NT2/D1 (cell line): ENCODE results near the gene HYPK.
"Not testable (repeated sequence)": the region's sequence is repeated elsewhere in the genome, so short reads cannot be mapped to it uniquely, and the experiment has no call there.

Experiments
- DNase-seq: peaks from one replicate; pipeline ENCODE4 v3.0.0-alpha.2; 2011; ENCODE audit warnings: low read depth, low spot score
- H3K27me3 ChIP-seq: 2 replicates; pipeline ENCODE4 v1.6.0; 2011; ENCODE audit warnings: mild to moderate bottlenecking; ENCODE audit not compliant: insufficient read length, insufficient read depth
- H3K36me3 ChIP-seq: 2 replicates; pipeline ENCODE4 v1.6.1; 2011; ENCODE audit warnings: mild to moderate bottlenecking, low read length, mixed read lengths; ENCODE audit not compliant: insufficient read depth, insufficient read length
- H3K4me1 ChIP-seq: 2 replicates; pipeline ENCODE4 v1.5.1; 2011; ENCODE audit not compliant: insufficient read depth, insufficient read length
- H3K4me3 ChIP-seq: 2 replicates; pipeline ENCODE4 v1.5.1; 2011; ENCODE audit warnings: low read depth; ENCODE audit not compliant: insufficient read length
- H3K9ac ChIP-seq: 2 replicates; pipeline ENCODE4 v1.6.0; 2011; ENCODE audit warnings: low read depth; ENCODE audit not compliant: insufficient read length
- H3K9me3 ChIP-seq: 2 replicates; pipeline ENCODE4 v1.5.1; 2011; ENCODE audit warnings: mild to moderate bottlenecking, low read length; ENCODE audit not compliant: insufficient read depth
- SUZ12 ChIP-seq: IDR thresholded peaks from 2 replicates; pipeline ENCODE4 v1.6.1; 2011; ENCODE audit not compliant: insufficient read length, insufficient read depth; ENCODE audit errors: extremely low read depth
- YY1 ChIP-seq: IDR thresholded peaks from 2 replicates; pipeline ENCODE4 v1.6.1; 2011; ENCODE audit not compliant: insufficient read length, insufficient read depth
- ZNF274 ChIP-seq: IDR thresholded peaks from 2 replicates; pipeline ENCODE4 v1.6.1; 2011; ENCODE audit warnings: mild to moderate bottlenecking, low read depth, low read length

The HYPK gene

GRCh38 chr15:43832485-43832884, 32.1 kb downstream of the HYPK start:
- not testable (repeated sequence) for H3K27me3 ChIP-seq, H3K36me3 ChIP-seq, H3K9ac ChIP-seq, DNase-seq, H3K9me3 ChIP-seq, H3K4me1 ChIP-seq, H3K4me3 ChIP-seq

- Histone ChIP-seq H3K36me3 (peaks cover 14% of the 10 kb centered on the region), H3K4me3 (no peak overlapping the region), H3K9ac (no peak overlapping the region), H3K27me3 (no peaks in the 10 kb centered on the region), H3K9me3 (no peaks in the 10 kb centered on the region), H3K4me1 (no peaks in the 10 kb centered on the region)
- TF ChIP-seq SUZ12 (no peak), YY1 (no peak), ZNF274 (no peak)
- DNase-seq, result no peak
Observed at GRCh38 chr15:43845421-43845820, 45.0 kb downstream of the HYPK start.

GRCh38 chr15:43851251-43851650, 50.9 kb downstream of the HYPK start:
- H3K9ac ChIP-seq, result no peak overlapping the region
- no peak overlapping the region for H3K4me3 ChIP-seq
- H3K36me3 ChIP-seq, result peaks cover 18% of the 10 kb centered on the region
- DNase-seq, result no peak
- TF ChIP-seq SUZ12 (no peak), ZNF274 (no peak), YY1 (no peak)
- H3K9me3 ChIP-seq, result no peaks in the 10 kb centered on the region
- H3K27me3 ChIP-seq, result no peaks in the 10 kb centered on the region
- no peaks in the 10 kb centered on the region for H3K4me1 ChIP-seq

- no peaks in the 10 kb centered on the region for H3K27me3 ChIP-seq
Observed at GRCh38 chr15:43852607-43853006, 52.2 kb downstream of the HYPK start.

More at GRCh38 chr15:43852607-43853006, 52.2 kb downstream of the HYPK start:
- H3K4me1 ChIP-seq, result no peaks in the 10 kb centered on the region
- no peak for TF ChIP-seq SUZ12
- TF ChIP-seq ZNF274, result no peak
- no peak for TF ChIP-seq YY1
- DNase-seq, result no peak
- H3K4me3 ChIP-seq, result no peak overlapping the region
- H3K9ac ChIP-seq, result no peak overlapping the region
- no peaks in the 10 kb centered on the region for H3K9me3 ChIP-seq
- H3K36me3 ChIP-seq, result peaks cover 20% of the 10 kb centered on the region
